ENCODE results near the gene ZNF528. TPM values are rescaled to one million over a fixed set of nuclear protein-coding genes. Genes with fewer than 3 reads are reported as not detected.

ZNF528 gene
- total RNA-seq, 2 donors from 2014 or later: 9.4 to 16.7 TPM

DNA sequence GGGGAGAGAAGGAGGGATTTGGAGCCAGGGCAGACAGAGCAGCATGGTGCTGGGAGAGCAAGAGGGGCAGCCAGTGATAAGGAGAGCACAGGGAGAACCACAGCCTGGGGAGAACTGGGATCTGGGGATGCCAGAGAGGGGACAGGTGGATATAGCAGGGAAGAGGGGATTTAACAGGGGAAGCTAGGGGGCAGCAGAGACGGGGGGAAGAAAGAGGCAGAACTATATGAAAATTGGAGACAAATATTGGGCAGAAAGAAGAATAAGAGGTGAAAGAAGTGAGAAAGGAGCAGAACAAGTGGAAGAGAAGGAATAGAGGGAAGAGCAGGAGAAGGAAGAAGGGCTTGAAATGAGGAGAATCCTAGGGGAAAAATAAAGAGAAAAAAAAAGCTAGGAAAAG, 6.5 kb upstream of the ZNF528 start:
- H3K4me1 ChIP-seq: no peaks in the 10 kb centered on the region
- H3K27me3 ChIP-seq: no peaks in the 10 kb centered on the region
- no peak overlapping the region for H3K27ac ChIP-seq
- peaks cover 0 to 51% of the 10 kb centered on the region in 2 donors for H3K9me3 ChIP-seq
- peaks cover 13% of the 10 kb centered on the region for H3K36me3 ChIP-seq
- TF ChIP-seq, protein P1, sequence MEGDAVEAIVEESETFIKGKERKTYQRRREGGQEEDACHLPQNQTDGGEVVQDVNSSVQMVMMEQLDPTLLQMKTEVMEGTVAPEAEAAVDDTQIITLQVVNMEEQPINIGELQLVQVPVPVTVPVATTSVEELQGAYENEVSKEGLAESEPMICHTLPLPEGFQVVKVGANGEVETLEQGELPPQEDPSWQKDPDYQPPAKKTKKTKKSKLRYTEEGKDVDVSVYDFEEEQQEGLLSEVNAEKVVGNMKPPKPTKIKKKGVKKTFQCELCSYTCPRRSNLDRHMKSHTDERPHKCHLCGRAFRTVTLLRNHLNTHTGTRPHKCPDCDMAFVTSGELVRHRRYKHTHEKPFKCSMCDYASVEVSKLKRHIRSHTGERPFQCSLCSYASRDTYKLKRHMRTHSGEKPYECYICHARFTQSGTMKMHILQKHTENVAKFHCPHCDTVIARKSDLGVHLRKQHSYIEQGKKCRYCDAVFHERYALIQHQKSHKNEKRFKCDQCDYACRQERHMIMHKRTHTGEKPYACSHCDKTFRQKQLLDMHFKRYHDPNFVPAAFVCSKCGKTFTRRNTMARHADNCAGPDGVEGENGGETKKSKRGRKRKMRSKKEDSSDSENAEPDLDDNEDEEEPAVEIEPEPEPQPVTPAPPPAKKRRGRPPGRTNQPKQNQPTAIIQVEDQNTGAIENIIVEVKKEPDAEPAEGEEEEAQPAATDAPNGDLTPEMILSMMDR (IDR thresholded peaks at IDR 0.05): no peak
- DNase-seq (ENCODE audit: low spot score): no peak
- no peak overlapping the region for H3K4me3 ChIP-seq

DNA sequence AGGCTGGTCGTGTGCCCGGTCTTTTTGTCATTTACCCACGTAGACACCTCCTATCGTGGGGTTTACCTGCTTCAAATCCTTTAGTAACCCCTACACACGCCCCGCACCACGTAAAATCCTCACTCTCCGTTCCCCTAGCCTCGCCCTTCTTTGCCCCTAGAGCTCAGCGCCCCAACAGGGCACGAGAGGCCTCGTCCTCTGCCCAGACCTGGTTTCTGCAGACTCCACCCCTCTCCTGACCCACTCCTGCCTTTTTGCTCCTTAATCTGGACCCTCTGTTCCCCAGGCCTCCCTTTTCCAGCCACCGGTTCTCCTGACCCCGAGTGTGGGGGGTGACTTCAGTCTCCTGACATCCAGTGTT, 412 bp downstream of the ZNF528 start:
- TF ChIP-seq, protein P1 (IDR thresholded peaks at IDR 0.05): no peak
- no peak for DNase-seq (ENCODE audit: low spot score)
- H3K4me1 ChIP-seq: peaks cover 0 to 17% of the 10 kb centered on the region in 2 donors
- peak overlapping the region; percentile 69 to 85 for H3K4me3 ChIP-seq
- peaks cover 24% of the 10 kb centered on the region for H3K36me3 ChIP-seq
- H3K9me3 ChIP-seq: no peaks in the 10 kb centered on the region
- H3K27ac ChIP-seq: peak overlapping the region; percentile 67 to 77
- H3K27me3 ChIP-seq: no peaks in the 10 kb centered on the region

DNA sequence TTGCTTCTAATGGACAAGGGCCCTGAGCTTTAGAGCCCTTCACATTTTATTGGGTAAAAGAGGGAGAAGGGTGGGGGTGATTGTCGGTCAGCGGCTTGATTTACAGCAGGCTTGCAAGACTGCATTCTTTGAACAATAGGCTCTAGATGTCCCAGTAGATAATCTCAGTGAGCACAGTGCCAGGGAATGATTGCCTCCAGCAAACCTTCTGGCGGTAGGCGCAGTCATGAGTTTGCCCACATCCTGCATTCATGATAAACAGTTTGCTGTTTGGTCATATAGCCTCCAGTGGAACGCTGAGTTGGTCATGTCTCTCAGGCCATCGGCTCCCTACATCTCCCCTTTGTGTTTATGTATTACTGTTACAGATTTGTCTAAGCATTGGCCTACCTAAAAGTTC, 12.6 kb downstream of the ZNF528 start:
- DNase-seq (ENCODE audit: low spot score): no peak
- Histone ChIP-seq H3K4me3 (no peak overlapping the region), H3K36me3 (peaks cover 87% of the 10 kb centered on the region), H3K9me3 (peaks cover 30 to 82% of the 10 kb centered on the region in 2 donors), H3K27me3 (no peaks in the 10 kb centered on the region), H3K4me1 (no peaks in the 10 kb centered on the region), H3K27ac (no peak overlapping the region)
- TF ChIP-seq, protein P1 (IDR thresholded peaks at IDR 0.05): no peak

DNA sequence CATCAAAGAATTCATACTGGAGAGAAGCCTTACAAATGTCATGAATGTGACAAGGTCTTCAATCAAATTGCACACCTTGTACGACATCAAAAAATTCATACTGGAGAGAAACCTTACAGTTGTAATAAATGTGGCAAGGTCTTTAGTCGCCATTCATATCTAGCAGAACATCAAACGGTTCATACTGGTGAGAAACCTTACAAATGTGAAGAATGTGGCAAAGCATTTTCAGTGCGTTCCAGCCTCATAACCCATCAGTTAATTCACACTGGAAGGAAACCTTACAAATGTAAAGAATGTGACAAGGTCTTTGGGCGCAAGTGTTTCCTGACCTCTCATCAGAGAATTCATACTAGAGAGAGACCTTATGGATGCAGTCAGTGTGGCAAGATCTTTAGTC, 18.1 kb downstream of the ZNF528 start:
- Histone ChIP-seq H3K9me3 (peaks cover 37 to 100% of the 10 kb centered on the region in 2 donors), H3K4me3 (no peak overlapping the region), H3K4me1 (no peaks in the 10 kb centered on the region), H3K36me3 (peaks cover 34% of the 10 kb centered on the region), H3K27me3 (no peaks in the 10 kb centered on the region), H3K27ac (no peak overlapping the region)
- DNase-seq (ENCODE audit: low spot score): no peak
- TF ChIP-seq, protein P1 (IDR thresholded peaks at IDR 0.05): no peak

DNA sequence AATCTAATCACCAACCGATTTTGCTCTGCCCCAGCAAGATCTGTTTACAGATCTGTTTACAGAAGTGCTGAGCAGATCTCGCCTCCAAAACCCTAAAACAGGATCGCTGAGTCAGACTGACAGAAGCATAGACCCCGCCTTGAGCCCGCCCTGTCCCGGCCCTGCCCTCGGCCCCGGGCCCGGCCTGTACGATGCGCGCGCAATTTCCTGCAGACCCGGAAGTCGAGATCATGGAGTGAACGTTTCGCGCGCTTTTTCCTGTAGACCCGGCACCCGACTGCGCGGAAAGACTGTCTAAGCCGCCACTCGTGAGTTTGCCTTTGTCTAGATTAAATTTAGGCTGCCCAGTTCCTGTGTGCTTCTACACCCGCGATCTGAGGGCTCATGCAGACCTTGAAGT, 31.3 kb downstream of the ZNF528 start, which contains the start of gene ZNF534:
Gene ZNF534 (plus strand): TSS at position 212 of the 400 bp plus-strand sequence. CDS start 2,327 bp downstream, outside the sequence.
- Histone ChIP-seq H3K27ac (no peak within 1 kb of the TSS), H3K4me3 (no peak within 1 kb of the TSS), H3K27me3 (no peaks in the 10 kb centered on the region), H3K36me3 (peaks cover 10% of the 10 kb centered on the region), H3K9me3 (peaks cover 3 to 58% of the 10 kb centered on the region in 2 donors), H3K4me1 (no peaks in the 10 kb centered on the region)
- DNase-seq (ENCODE audit: low spot score): no peak
- TF ChIP-seq, protein P1 (IDR thresholded peaks at IDR 0.05): no peak

DNA sequence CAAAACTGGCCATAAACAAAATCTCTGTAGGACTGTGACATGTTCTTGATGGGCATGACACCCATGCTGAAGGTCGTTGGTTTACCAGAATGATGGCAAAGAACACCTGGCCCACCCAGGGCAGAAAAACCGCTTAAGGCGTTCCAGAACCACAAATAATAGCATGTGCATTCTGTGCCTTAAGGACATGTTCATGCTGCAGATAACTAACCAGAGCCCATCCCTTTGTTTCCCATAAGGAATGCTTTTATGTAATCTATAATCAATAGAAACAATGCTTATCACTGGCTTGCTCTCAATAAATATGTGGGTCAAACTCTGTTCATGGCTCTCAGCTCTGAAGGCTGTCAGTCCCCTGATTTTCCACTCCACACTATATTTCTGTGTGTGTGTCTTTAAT, 44.5 kb downstream of the ZNF528 start:
- TF ChIP-seq, protein P1 (IDR thresholded peaks at IDR 0.05): no peak
- Histone ChIP-seq H3K4me3 (no peak overlapping the region), H3K27me3 (no peaks in the 10 kb centered on the region), H3K27ac (no peak overlapping the region), H3K9me3 (peaks cover 4 to 61% of the 10 kb centered on the region in 2 donors), H3K36me3 (peaks cover 5% of the 10 kb centered on the region), H3K4me1 (no peaks in the 10 kb centered on the region)
- DNase-seq (ENCODE audit: low spot score): no peak

Measured in right atrium auricular region (tissue), 2 donors.